RWPE2 (cell line): Measurements from ENCODE around the gene GLT1D1.

Experiments used
- ATAC-seq: fragments of 200-7000 bp; cut with Tn5 transposase; 3 replicates; pipeline ENCODE4 v1.9.1; 2021; ENCODE audit warnings: low read depth
- DNase-seq: peaks from one replicate; pipeline ENCODE4 v3.0.0-alpha.2; 2020; ENCODE audit warnings: low spot score
- H3K27ac ChIP-seq: fragments of 450-650 bp; 2 replicates; pipeline ENCODE4 v1.5.1; 2017; ENCODE audit warnings: mild to moderate bottlenecking; ENCODE audit not compliant: poor library complexity, severe bottlenecking
- H3K27me3 ChIP-seq: fragments of 250-450 bp; sonication (Bioruptor Pico); 2 replicates; pipeline ENCODE4 v1.5.1; 2021; ENCODE audit warnings: mild to moderate bottlenecking, moderate library complexity; ENCODE audit not compliant: insufficient read depth, poor library complexity, severe bottlenecking
- H3K36me3 ChIP-seq: fragments of 250-450 bp; sonication (Bioruptor Pico); 2 replicates; pipeline ENCODE4 v1.5.1; 2020; ENCODE audit warnings: low read depth, mild to moderate bottlenecking, moderate library complexity
- H3K4me1 ChIP-seq: fragments of 250-450 bp; sonication (Bioruptor Pico); 2 replicates; pipeline ENCODE4 v1.5.1; 2021; ENCODE audit warnings: mild to moderate bottlenecking, moderate library complexity; ENCODE audit not compliant: insufficient read depth, poor library complexity, severe bottlenecking
- H3K4me3 ChIP-seq: fragments of 250-450 bp; sonication (Bioruptor Pico); 2 replicates; pipeline ENCODE4 v1.5.1; 2021; ENCODE audit warnings: mild to moderate bottlenecking, moderate library complexity; ENCODE audit not compliant: severe bottlenecking
- H3K9me3 ChIP-seq: fragments of 250-450 bp; sonication (Bioruptor Pico); 2 replicates; pipeline ENCODE4 v1.5.1; 2021; ENCODE audit warnings: mild to moderate bottlenecking, moderate library complexity; ENCODE audit not compliant: severe bottlenecking
- TF ChIP-seq, protein P1 (sequence below): fragments of 450-650 bp; IDR thresholded peaks from one replicate; pipeline ENCODE4 v1.5.1; 2017; ENCODE audit warnings: mild to moderate bottlenecking, moderate library complexity; ENCODE audit not compliant: poor library complexity, severe bottlenecking

Gene GLT1D1

DNA sequence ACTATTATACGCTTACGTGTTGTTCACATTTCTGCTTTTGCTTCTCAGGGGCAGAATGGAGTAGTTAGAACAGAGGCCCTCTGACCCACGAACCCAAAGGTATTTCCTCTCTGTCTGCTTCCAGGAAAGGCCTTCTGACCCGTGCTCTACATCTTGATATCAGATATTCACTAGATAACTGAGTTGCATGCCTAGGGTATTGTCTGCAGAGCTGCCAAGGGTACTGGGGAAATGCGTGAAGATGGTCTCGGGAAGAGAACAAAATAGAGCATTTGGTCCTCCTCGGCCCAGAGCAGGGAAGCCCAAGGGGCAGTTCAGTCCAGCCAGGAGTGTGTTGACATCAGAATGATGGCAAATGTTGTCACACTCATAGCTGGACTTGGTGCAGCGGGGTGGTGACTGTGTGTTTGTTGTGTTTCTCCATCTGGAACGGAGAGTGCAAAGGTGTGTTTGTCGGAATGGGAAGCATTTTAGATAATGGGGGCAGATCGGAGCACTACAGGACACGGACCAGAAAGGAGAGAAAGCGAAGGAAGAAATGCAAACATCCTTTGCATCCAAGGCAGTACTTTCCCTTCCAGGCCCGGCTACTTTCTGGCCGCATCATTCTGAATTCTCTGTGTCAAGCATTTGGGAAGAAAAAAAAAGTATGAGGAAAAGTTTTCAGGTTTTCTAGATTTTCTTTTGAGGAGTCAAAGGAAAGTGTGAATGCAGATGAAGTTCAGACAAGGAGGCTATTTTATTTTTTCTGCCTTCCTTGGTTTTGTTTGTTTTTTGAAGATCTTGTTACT, 8.1 kb downstream of the GLT1D1 start:
- ATAC-seq = no peak
- Histone ChIP-seq H3K27ac (no peak overlapping the region), H3K9me3 (peaks cover 2% of the 10 kb centered on the region), H3K4me3 (no peak overlapping the region), H3K36me3 (no peaks in the 10 kb centered on the region), H3K4me1 (no peaks in the 10 kb centered on the region), H3K27me3 (no peaks in the 10 kb centered on the region)
- DNase-seq = no peak
- TF ChIP-seq, protein P1, sequence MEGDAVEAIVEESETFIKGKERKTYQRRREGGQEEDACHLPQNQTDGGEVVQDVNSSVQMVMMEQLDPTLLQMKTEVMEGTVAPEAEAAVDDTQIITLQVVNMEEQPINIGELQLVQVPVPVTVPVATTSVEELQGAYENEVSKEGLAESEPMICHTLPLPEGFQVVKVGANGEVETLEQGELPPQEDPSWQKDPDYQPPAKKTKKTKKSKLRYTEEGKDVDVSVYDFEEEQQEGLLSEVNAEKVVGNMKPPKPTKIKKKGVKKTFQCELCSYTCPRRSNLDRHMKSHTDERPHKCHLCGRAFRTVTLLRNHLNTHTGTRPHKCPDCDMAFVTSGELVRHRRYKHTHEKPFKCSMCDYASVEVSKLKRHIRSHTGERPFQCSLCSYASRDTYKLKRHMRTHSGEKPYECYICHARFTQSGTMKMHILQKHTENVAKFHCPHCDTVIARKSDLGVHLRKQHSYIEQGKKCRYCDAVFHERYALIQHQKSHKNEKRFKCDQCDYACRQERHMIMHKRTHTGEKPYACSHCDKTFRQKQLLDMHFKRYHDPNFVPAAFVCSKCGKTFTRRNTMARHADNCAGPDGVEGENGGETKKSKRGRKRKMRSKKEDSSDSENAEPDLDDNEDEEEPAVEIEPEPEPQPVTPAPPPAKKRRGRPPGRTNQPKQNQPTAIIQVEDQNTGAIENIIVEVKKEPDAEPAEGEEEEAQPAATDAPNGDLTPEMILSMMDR = no peak

DNA sequence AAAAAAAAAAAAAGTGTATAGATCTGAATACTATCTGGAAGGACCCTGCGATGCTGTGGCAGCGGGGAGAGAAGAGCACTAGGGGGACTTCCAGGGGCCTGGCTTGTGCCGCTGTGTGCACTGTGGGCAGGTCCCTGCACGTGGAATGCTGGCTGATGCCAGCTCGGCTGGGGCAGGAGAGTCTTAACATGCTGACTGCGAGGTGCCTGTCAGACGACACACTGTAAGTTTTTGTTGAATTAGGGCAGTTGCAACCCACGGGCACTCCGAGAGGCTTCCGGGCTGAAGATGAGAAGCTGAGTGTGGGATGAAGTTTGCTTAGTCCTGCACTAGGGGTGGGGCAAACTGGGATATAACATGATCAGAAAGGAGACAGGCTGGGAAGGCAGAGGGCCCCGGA, 10.7 kb downstream of the GLT1D1 start:
- ATAC-seq = no peak; the same call in 2 of the 3 replicates
- Histone ChIP-seq H3K36me3 (no peaks in the 10 kb centered on the region), H3K4me1 (no peaks in the 10 kb centered on the region), H3K4me3 (no peak overlapping the region), H3K27me3 (no peaks in the 10 kb centered on the region), H3K9me3 (peaks cover under 1% of the 10 kb centered on the region), H3K27ac (no peak overlapping the region)
- no peak for DNase-seq
- TF ChIP-seq, protein P1 = no peak

DNA sequence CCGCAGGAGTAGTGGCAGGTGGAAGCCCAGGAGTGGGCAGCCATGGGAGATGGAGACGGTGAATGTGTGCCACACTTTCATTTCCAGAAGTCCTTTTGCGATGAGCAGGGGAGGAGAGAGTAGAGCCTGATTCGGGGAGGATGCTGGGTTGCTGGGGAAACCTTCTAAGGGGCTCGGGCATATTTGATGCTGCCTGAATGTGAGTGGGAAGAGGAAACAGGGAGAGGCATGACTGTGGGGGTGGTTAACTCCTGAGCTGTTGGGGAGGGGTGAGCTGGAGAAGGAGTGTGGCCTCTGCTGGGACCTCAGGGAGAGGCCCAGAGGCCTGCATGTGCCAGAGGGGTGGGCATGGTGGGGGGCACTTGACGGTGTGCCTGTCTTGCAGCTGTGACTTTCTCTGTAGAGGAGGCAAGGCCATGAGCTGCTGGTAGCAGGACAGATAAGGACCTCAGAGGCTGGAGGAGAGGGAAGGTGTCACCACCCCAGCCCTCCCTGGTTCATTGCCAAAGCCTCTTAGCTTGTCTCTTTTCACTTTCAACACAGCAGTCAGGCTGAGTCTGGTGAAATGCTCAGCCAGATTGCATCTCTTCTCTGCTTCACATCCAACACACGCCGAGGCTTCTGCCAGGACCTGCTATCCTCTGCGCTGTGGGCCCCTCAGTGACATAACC, 11.4 kb downstream of the GLT1D1 start:
- no peaks in the 10 kb centered on the region for H3K36me3 ChIP-seq
- ATAC-seq (no peak), DNase-seq (no peak)
- H3K4me3 ChIP-seq = no peak overlapping the region
- H3K27ac ChIP-seq = no peak overlapping the region
- H3K4me1 ChIP-seq = no peaks in the 10 kb centered on the region
- no peaks in the 10 kb centered on the region for H3K9me3 ChIP-seq
- TF ChIP-seq, protein P1 = no peak
- no peaks in the 10 kb centered on the region for H3K27me3 ChIP-seq

- Histone ChIP-seq H3K27me3 (no peaks in the 10 kb centered on the region), H3K27ac (no peak overlapping the region), H3K36me3 (no peaks in the 10 kb centered on the region), H3K4me3 (no peak overlapping the region), H3K9me3 (no peaks in the 10 kb centered on the region), H3K4me1 (no peaks in the 10 kb centered on the region)
- TF ChIP-seq, protein P1 = no peak
- DNase-seq (no peak), ATAC-seq (no peak)
Measured at GRCh38 chr12:128867466-128867865, 14.2 kb downstream of the GLT1D1 start.

GRCh38 chr12:128871516-128871892, 18.2 kb downstream of the GLT1D1 start:
- no peak overlapping the region for H3K4me3 ChIP-seq
- H3K9me3 ChIP-seq = no peaks in the 10 kb centered on the region
- TF ChIP-seq, protein P1 = no peak
- no peak overlapping the region for H3K27ac ChIP-seq
- no peaks in the 10 kb centered on the region for H3K4me1 ChIP-seq
- no peak for ATAC-seq
- no peaks in the 10 kb centered on the region for H3K36me3 ChIP-seq
- no peak for DNase-seq
- H3K27me3 ChIP-seq = no peaks in the 10 kb centered on the region
